GM20431 (cell line): ENCODE measurements around the gene EML2.

Source experiments
- in situ Hi-C: fragments of 300-500 bp; cut with MseI, MboI; formaldehyde crosslinking; loops from one replicate; pipeline ENCODE4 v1.15.0; 2020; ENCODE audit warnings: low sequenced_read_pairs; ENCODE audit not compliant: unreplicated experiment

The EML2 gene

GRCh38 chr19:45560686-45561085 lies 78.5 kb downstream of the EML2 start:
- in situ Hi-C loops: no loop called here

- in situ Hi-C loops: no loop called here
Measured at GRCh38 chr19:45560038-45560437, 79.2 kb downstream of the EML2 start.
